ENCODE data around the gene DNAJC16. TPM values are rescaled to one million over a fixed set of nuclear protein-coding genes. Genes with fewer than 3 reads are reported as not detected.

The DNAJC16 gene
- total RNA-seq, 2 donors from 2014 or later, result 23.1 to 31.6 TPM

- peaks cover 2% of the 10 kb centered on the region for H3K36me3 Mint-ChIP-seq (ENCODE audit: low read depth)
- H3K9me3 Mint-ChIP-seq, result no peaks in the 10 kb centered on the region
- peak overlapping the region; percentile 63 for H3K9ac ChIP-seq (ENCODE audit: extremely low read depth, low read length, poor library complexity, severe bottlenecking)
- H3K27me3 ChIP-seq (ENCODE audit: control insufficient read depth, insufficient read depth, low read length, poor library complexity, severe bottlenecking), result no peaks in the 10 kb centered on the region
- H3K4me1 ChIP-seq (ENCODE audit: control insufficient read depth, insufficient read depth, low read length), result no peaks in the 10 kb centered on the region
- peak overlapping the region; percentile 89 for H3K4me3 ChIP-seq (ENCODE audit: low read length)
- WGBS, 2 experiments (ENCODE audit: insufficient coverage in 1 of 2, insufficient read length in 1 of 2), result 44% methylated on average over 18 of the region's 18 CpGs
- no peaks in the 10 kb centered on the region for H3K9me3 ChIP-seq (ENCODE audit: control insufficient read depth, low read length)
- peaks cover 30% of the 10 kb centered on the region for H3K4me1 Mint-ChIP-seq
- H3K36me3 ChIP-seq (ENCODE audit: control insufficient read depth, insufficient read depth, low read length), result no peaks in the 10 kb centered on the region
- no peak for TF ChIP-seq CTCF (conservative IDR thresholded peaks at IDR 0.05)
- peak overlapping the region; percentile 88 for H3K27ac Mint-ChIP-seq
- DNase-seq, result peak; percentile 37
- peak overlapping the region; percentile 62 for H3K27ac ChIP-seq (ENCODE audit: low read depth, low read length)
- H3K4me3 Mint-ChIP-seq, result peak overlapping the region; percentile 82
- H3K27me3 Mint-ChIP-seq (ENCODE audit: insufficient read depth), result no peaks in the 10 kb centered on the region
Measured at GRCh38 chr1:15523104-15524020, 3.3 kb upstream of the DNAJC16 start.

GRCh38 chr1:15524021-15524282 is 2.7 kb upstream of the DNAJC16 start, which contains the start of gene CASP9:
Gene CASP9 (minus strand): TSS chr1:15524215. CDS start chr1:15524200, 15 bp downstream.
- H3K36me3 ChIP-seq (ENCODE audit: control insufficient read depth, insufficient read depth, low read length), result peaks cover 2% of the 10 kb centered on the region
- Mint-ChIP-seq H3K4me3 (peak within 1 kb of the TSS; percentile 82), H3K27me3 (ENCODE audit: insufficient read depth) (no peaks in the 10 kb centered on the region), H3K27ac (peak within 1 kb of the TSS; percentile 100), H3K4me1 (peaks cover 30% of the 10 kb centered on the region), H3K9me3 (no peaks in the 10 kb centered on the region), H3K36me3 (ENCODE audit: low read depth) (peaks cover 2% of the 10 kb centered on the region)
- no peaks in the 10 kb centered on the region for H3K9me3 ChIP-seq (ENCODE audit: control insufficient read depth, low read length)
- peak within 1 kb of the TSS; percentile 89 for H3K4me3 ChIP-seq (ENCODE audit: low read length)
- H3K4me1 ChIP-seq (ENCODE audit: control insufficient read depth, insufficient read depth, low read length), result no peaks in the 10 kb centered on the region
- peak within 1 kb of the TSS; percentile 98 for H3K27ac ChIP-seq (ENCODE audit: low read depth, low read length)
- no peaks in the 10 kb centered on the region for H3K27me3 ChIP-seq (ENCODE audit: control insufficient read depth, insufficient read depth, low read length, poor library complexity, severe bottlenecking)
- 0% methylated on average over 15 to 27 of the region's 27 CpGs for WGBS, 2 experiments (ENCODE audit: insufficient coverage in 1 of 2, insufficient read length in 1 of 2)
- peak; percentile 15 for TF ChIP-seq CTCF (conservative IDR thresholded peaks at IDR 0.05)
- no peak for DNase-seq
- H3K9ac ChIP-seq (ENCODE audit: extremely low read depth, low read length, poor library complexity, severe bottlenecking), result peak within 1 kb of the TSS; percentile 63

- no peak for TF ChIP-seq CTCF (conservative IDR thresholded peaks at IDR 0.05)
- Mint-ChIP-seq H3K4me1 (peaks cover 30% of the 10 kb centered on the region), H3K4me3 (peak overlapping the region; percentile 82), H3K27me3 (ENCODE audit: insufficient read depth) (no peaks in the 10 kb centered on the region), H3K36me3 (ENCODE audit: low read depth) (peaks cover under 1% of the 10 kb centered on the region), H3K27ac (peak overlapping the region; percentile 100), H3K9me3 (no peaks in the 10 kb centered on the region)
- DNase-seq, result peak; percentile 100
- Histone ChIP-seq H3K9ac (ENCODE audit: extremely low read depth, low read length, poor library complexity, severe bottlenecking) (peak overlapping the region; percentile 61), H3K27ac (ENCODE audit: low read depth, low read length) (peak overlapping the region; percentile 98), H3K27me3 (ENCODE audit: control insufficient read depth, insufficient read depth, low read length, poor library complexity, severe bottlenecking) (no peaks in the 10 kb centered on the region), H3K4me3 (ENCODE audit: low read length) (peak overlapping the region; percentile 89), H3K9me3 (ENCODE audit: control insufficient read depth, low read length) (no peaks in the 10 kb centered on the region), H3K4me1 (ENCODE audit: control insufficient read depth, insufficient read depth, low read length) (no peaks in the 10 kb centered on the region), H3K36me3 (ENCODE audit: control insufficient read depth, insufficient read depth, low read length) (peaks cover 7% of the 10 kb centered on the region)
- WGBS, 2 experiments (ENCODE audit: insufficient coverage in 1 of 2, insufficient read length in 1 of 2), result 0% methylated on average over 86 of the region's 88 CpGs; no CpG with 5 or more reads in 1 of the 2 experiments
Measured at GRCh38 chr1:15524283-15525049, 2.2 kb upstream of the DNAJC16 start.
